ENCODE data around the gene TMEM87B. TPM values are rescaled to one million over a fixed set of nuclear protein-coding genes. Genes with fewer than 3 reads are reported as not detected.

Gene TMEM87B
- total RNA-seq, 1 experiment from 2014 or later: 37.0 TPM

- no peak overlapping the region for H3K4me3 Mint-ChIP-seq (ENCODE audit: low read depth, unreplicated experiment)
- TF ChIP-seq CTCF (IDR thresholded peaks at IDR 0.05; ENCODE audit: unreplicated experiment): no peak
- no TSS peak for BruUV-seq (replicated peaks)
- peaks cover 38% of the 10 kb centered on the region for H3K4me1 Mint-ChIP-seq (ENCODE audit: low read depth, unreplicated experiment)
- H3K27me3 Mint-ChIP-seq (ENCODE audit: unreplicated experiment): no peaks in the 10 kb centered on the region
- peaks cover 30% of the 10 kb centered on the region for H3K36me3 Mint-ChIP-seq (ENCODE audit: insufficient read depth, unreplicated experiment)
- CTCF ChIA-PET: no interaction called here
- no peaks in the 10 kb centered on the region for H3K9me3 Mint-ChIP-seq (ENCODE audit: low read depth, unreplicated experiment)
- intact Hi-C loops (cut with micrococcal nuclease; ENCODE audit: unreplicated experiment): no loop called here
- no peak for DNase-seq
- no peak overlapping the region for H3K27ac Mint-ChIP-seq (ENCODE audit: unreplicated experiment)
Measured at GRCh38 chr2:112061299-112061698, 6.2 kb downstream of the TMEM87B start.

DNA sequence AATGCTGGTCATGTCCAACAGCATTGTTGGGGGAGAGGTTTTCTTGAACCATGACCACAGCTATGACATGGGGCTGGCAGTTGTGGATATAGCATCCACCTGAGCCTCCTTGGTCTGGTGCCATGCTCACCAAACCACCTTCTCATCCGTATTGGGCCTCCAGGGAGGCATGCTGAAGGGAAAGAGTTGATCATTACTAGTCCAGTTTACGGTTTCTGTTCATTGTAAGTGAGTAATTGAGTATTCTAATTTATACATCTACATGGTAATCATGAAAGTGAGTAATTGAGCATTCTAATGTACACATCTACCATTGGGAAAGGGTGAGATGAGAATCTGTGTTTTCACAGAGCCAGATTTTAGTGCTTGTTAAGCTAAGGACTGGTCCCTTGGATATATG lies 6.8 kb downstream of the TMEM87B start:
- BruUV-seq (replicated peaks): no TSS peak
- no peak for DNase-seq
- Mint-ChIP-seq H3K9me3 (ENCODE audit: low read depth, unreplicated experiment) (no peaks in the 10 kb centered on the region), H3K27me3 (ENCODE audit: unreplicated experiment) (no peaks in the 10 kb centered on the region), H3K4me3 (ENCODE audit: low read depth, unreplicated experiment) (no peak overlapping the region), H3K27ac (ENCODE audit: unreplicated experiment) (no peak overlapping the region), H3K36me3 (ENCODE audit: insufficient read depth, unreplicated experiment) (peaks cover 25% of the 10 kb centered on the region), H3K4me1 (ENCODE audit: low read depth, unreplicated experiment) (peaks cover 38% of the 10 kb centered on the region)
- intact Hi-C loops (cut with micrococcal nuclease; ENCODE audit: unreplicated experiment): no loop called here
- no peak for TF ChIP-seq CTCF (IDR thresholded peaks at IDR 0.05; ENCODE audit: unreplicated experiment)
- CTCF ChIA-PET: no interaction called here

DNA sequence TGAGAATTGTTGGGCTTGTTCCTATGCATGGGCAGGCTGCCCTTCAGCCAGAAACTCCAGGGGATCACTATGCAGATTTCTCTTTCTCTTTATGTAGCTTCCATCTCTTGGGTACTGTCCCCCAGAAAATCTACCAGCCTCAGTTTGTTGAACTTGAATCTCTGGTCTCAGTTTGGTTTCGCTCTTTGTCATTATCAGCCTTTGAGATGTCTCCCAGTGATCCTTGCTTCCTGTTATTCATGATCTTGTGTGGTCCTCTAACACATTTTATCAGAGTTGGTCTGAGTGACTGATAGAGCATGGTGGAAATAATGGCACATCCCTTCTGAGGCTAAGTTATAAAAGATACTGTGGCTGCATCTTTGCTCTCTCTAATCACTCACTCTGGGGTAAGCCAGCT lies 7.8 kb downstream of the TMEM87B start:
- Mint-ChIP-seq H3K4me3 (ENCODE audit: low read depth, unreplicated experiment) (no peak overlapping the region), H3K27ac (ENCODE audit: unreplicated experiment) (no peak overlapping the region), H3K4me1 (ENCODE audit: low read depth, unreplicated experiment) (peaks cover 36% of the 10 kb centered on the region), H3K27me3 (ENCODE audit: unreplicated experiment) (no peaks in the 10 kb centered on the region), H3K9me3 (ENCODE audit: low read depth, unreplicated experiment) (no peaks in the 10 kb centered on the region), H3K36me3 (ENCODE audit: insufficient read depth, unreplicated experiment) (peaks cover 28% of the 10 kb centered on the region)
- DNase-seq: no peak
- BruUV-seq (replicated peaks): no TSS peak
- intact Hi-C loops (cut with micrococcal nuclease; ENCODE audit: unreplicated experiment): no loop called here
- CTCF ChIA-PET: no interaction called here
- TF ChIP-seq CTCF (IDR thresholded peaks at IDR 0.05; ENCODE audit: unreplicated experiment): no peak

GRCh38 chr2:112065486-112065885 lies 10.4 kb downstream of the TMEM87B start:
- Mint-ChIP-seq H3K27ac (ENCODE audit: unreplicated experiment) (peak overlapping the region; percentile 50), H3K4me1 (ENCODE audit: low read depth, unreplicated experiment) (peaks cover 22% of the 10 kb centered on the region), H3K9me3 (ENCODE audit: low read depth, unreplicated experiment) (peaks cover 4% of the 10 kb centered on the region), H3K36me3 (ENCODE audit: insufficient read depth, unreplicated experiment) (peaks cover 54% of the 10 kb centered on the region), H3K27me3 (ENCODE audit: unreplicated experiment) (no peaks in the 10 kb centered on the region), H3K4me3 (ENCODE audit: low read depth, unreplicated experiment) (peak overlapping the region; percentile 40)
- TF ChIP-seq CTCF (IDR thresholded peaks at IDR 0.05; ENCODE audit: unreplicated experiment): no peak
- DNase-seq: no peak
- no TSS peak for BruUV-seq (replicated peaks)
- CTCF ChIA-PET: no interaction called here
- intact Hi-C loops (cut with micrococcal nuclease; ENCODE audit: unreplicated experiment): no loop called here
